Amniotic stem cell (primary cell): ENCODE data around the gene LRRC2.
"Not testable (repeated sequence)": the region's sequence is repeated elsewhere in the genome, so short reads cannot be mapped to it uniquely, and the experiment has no call there.

ENCODE experiments used
- DNase-seq: peaks from one replicate; lab custom pipeline; 2025; lab: John Stamatoyannopoulos, UW

LRRC2 gene

DNA sequence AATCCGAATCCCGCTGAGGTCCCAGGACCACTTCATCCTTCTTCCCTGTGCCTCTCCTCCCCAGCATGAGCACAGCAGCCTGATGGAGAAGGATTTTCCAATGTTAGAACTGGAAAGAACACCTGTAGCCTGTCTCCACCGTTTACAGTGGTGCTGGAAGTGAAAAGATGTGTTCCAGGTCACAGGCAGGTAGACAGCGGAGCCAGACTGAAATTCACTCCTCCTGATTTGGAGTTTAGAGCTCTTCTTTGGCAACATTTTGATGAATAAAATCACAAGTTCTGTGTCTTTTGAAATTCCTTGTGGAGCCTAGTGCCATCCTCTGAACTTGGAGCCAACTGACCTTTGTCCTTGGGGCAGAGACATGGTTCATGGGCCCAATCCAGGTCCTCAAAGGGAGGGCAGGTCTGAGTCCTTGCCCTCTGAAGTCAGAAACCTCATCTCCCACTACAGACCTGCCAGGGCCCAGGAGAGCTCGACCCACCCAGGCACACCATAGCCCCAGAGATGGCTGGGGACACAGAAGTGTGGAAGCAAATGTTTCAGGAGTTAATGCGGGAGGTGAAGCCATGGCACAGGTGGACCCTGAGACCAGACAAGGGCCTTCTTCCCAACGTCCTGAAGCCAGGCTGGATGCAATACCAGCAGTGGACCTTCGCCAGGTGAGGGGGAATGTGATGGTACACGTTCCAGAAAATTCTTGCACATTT is 68.4 kb downstream of the LRRC2 start, which contains the start of gene RTP3:
TSS of gene RTP3 (plus strand) at position 421 of the 710 bp plus-strand sequence. CDS start at position 508, 87 bp downstream.
- DNase-seq, result no peak

DNA sequence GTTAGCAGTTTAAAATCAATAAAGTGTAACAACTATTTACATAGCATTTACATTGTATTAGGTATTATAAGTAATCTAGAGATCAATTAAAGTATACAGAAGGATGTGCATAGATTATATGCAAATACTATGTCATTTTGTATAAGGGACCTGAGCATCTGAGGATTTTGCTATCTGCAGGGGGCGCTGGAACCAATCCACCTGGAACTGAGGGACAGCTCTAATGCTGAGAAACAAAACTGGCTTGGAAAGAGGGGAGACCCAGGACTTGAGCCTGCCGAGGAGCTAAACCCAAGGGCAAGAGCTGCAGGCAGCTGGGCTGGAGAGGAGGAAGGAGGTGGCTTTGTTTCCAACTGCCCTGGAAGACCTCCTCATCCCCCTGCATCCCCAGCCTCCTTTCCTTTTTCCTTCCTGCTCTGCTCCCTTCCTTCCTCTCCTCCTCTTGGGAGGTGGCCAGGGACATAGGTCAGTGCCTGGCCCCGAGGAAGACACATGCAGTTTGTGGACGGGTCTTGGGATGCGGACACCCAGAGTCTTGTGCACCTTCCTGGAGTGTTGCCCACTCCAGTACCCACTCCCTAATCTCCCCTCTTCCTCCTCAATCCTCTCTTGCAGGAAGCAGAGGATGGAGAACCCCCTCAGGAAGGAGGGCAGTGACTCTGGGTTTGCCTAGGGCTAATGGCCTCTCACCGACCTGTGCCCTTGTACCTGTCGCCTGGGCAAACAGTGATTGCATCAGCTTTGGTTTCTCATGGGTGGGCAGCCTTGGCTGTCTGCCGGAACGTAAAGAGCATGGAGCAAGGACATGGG is 69.2 kb downstream of the LRRC2 start:
- no peak for DNase-seq

DNA sequence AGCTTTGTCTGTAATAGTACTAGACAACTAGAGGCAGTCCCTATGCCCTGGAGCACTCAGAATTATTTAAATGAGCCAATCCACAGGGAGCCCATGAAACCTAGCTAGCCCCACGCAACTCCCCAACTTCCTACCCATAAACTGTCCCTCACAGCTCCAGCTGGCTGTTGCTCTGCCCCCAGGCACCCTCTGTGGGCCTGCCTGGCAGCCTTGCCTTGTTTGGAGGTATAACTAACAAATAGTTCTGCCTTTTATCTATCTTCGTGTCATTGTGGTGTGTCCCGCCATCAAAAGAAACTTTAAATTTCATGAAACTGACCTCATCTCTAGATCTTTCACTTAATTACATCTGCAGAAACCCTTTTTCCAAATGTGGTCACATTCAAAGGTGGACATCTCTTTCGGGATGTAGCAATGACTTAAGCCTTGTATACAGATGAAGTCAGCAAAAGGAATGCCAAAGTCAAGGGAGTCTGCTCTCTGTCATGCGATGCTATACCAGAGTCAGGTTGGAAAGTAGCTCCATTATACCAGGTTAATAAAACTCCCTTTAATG is 70.1 kb downstream of the LRRC2 start:
- peak; percentile 56 for DNase-seq

DNA sequence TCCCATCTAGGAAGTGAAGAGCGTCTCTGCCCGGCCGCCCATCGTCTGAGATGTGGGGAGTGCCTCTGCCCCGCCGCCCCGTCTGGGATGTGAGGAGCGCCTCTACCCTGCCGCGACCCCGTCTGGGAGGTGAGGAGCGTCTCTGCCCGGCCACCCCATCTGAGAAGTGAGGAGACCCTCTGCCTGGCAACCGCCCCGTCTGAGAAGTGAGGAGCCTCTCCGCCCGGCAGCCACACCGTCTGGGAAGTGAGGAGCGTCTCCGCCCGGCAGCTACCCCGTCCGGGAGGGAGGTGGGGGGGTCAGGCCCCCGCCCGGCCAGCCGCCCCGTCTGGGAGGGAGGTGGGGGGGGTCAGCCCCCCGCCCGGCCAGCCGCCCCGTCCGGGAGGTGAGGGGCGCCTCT is 71.6 kb downstream of the LRRC2 start:
- not testable (repeated sequence) for DNase-seq

DNA sequence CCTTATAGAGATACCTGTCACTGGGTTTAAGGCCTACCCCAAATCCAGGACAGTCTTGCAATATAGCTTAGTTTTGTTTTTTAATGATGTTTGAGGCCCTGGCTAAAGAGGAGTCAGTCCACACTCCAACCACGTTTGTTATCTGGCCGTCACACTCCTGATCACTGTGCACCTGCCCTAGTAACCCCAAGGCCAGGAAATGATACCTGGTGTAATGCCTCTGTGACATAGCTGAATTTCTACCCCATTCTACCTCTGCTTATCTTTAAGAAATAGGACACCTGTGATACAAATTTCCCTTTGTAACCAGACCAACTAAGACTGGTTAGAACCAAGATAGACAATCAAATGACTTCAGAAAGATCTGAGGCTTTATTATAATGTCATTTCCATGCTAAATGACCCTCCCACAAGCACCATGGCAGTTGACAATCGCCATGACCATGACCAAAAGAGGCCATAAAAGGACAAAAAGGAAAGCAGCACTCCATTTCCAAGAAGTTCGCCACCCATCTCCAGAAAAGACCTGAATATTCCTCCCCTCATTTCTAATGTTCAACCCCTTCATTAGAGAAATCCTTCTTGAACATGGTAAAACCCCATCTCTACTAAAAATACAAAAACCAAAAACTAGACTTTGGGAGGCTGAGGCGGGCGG is 73.1 kb downstream of the LRRC2 start:
- DNase-seq, result no peak

DNA sequence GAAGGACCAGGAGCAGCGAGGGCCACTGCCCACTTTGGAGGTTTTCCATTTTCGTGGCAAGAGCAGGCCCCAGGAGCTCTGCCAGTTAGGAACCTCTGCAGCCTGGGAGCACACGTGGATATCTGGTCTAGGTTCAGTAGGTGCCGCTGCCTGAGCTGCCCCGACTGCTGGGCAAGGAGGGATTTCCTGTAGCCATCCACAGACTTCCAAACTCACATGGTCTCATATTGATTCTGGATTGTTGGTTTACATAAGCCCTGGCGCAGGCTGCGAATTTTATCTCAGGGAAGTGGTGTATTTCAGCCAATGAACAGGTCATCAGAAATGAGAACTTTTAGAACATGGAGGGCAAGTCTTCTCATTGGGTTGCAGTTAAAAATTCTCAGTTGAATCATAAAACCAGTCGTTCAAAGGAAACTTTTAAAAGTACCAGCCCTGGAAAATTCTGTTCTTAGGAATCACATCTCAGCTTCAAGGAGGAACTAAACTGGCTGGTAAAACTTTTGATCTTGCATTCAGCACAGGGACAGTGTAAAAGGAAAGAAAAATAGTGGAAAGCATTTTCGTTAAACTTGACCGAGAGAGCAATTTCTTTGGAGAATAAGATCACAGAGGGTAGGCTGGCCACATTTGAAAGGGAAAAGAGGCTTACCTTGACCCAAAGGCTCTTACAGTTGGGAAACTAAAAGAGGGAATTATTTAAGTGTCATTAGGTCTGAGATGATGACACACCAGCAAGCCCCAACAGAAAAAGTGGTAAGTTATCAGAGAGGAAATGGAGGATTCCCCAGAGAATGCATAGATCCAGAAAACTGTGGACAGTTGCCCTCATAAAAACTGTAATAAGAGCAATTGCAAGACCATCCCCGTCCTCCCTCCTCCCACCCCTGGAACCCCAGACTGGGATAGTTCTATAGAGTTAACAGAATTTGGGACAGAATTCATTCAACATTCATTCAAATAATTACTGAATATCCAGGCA is 74.7 kb downstream of the LRRC2 start:
- no peak for DNase-seq

DNA sequence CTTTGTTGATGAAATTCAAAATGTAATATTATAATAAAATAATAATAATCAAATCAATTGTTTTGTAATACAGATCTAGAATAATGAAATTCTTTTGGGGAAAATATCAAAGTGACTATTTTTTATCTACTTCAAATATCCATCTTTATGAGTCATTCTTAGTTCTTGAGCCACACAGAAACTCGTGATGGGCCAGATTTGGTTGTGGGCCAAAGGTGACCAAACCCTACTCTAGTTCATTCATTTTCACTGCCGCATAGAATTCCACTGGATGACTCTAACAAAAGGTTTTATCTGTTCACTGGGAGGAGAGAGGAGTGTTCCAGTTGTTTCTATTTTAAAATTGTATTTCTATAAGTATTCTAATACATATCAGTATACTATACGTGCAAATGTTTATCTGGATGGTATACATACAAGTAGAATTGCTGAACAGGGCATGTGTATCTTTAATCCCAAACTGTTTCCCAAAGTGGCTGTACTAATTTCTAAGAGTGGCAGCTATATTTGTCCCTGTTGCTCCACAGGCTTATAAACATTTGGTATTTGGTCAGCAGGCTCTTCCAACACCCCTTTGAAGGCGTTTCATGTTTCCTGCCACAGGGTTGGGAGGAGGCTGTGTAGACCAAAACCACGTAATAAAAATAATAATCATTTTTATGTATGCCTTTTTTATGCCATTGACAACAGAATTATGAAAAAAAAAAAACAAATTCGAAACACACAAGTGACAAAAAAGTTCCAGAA is 75.6 kb downstream of the LRRC2 start:
- DNase-seq, result no peak

DNA sequence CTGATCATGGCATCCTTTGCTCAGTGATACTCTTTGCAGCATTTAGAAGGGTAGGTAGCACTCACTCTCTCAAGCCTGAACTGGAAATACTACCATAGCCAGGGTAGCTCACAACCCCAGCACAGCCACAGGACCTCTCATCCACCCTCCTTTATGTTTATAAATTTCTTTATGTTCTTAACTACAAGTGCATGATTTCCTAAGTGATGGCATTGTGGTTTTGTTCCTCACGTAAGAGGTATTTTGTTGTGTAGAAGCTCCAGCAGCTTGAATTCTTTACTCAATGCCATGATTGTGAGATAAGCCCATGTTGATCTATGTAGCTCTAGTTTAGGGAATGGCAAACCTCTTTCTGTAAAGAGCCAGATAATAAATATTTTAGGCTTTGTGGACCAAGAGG is 76.2 kb downstream of the LRRC2 start:
- peak; percentile 33 for DNase-seq

DNA sequence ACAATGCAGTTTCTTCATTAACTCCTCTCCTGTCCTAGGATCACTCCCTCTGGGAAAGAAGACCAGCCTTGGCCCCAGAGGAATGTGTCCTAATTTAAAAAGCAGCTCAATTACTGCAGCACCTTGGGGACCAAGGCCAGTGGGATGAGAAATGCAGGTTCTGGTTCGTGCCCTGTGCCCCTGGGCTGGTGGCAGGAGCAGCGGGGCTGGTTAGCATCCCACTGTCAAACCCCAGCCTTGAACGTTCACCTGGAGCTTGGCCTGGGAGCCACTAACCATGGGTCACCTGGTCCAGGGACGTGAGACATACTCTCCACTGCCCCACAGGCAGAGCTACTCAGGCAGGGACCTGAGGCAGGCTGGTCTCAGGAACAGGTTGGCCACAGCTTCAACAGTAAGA is 76.7 kb downstream of the LRRC2 start:
- no peak for DNase-seq

DNA sequence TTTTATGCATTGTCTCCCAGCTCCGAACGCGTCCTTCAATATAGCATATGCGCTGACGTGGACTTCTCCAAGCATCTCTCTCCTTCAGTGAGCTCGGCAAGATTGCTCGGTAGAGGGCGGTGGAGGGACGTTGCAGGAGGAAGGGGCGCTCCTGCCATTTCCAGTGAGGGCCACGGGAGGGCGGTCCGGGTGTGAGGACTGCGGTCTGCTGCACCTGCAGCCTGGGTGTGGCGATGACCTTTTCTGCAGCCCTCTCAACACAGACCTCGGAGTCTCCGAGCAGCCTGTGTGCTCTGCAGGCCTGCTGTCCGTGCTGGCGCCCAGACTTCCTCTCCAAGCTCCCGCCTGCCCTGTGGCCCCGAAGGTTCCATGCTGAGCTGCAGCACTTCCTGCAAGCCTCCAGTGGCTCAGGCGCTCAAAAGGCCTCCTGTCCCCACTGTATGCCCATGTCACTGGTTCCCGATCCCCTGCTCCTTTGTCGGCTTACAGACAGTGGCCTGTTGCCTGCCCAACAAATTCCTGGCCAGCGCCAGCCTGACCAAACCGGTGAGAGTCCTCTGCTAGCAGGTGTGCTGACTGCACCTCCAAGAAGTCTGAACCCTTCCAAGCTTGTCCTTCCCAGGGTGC is 77.3 kb downstream of the LRRC2 start:
- peak; percentile 79 for DNase-seq

DNA sequence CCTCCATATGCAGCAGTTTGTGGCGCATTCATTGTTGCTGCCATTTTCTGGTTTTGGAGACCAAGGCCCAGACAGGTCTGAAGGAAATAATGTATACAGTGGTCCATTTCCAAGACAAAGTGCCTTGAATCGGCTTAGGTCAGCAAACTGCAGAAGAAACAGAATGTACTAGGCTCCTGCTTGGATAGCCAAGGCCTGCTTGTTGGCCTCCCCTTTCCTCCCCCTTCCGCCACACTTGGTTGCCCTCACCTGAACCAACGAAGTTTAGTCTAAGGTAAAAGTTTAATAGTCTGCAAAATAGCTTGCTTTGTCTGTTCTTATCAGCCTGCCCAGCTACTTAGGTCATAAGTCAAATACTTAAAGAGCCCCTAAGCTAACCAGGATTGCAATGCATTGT is 80.3 kb downstream of the LRRC2 start:
- no peak for DNase-seq

DNA sequence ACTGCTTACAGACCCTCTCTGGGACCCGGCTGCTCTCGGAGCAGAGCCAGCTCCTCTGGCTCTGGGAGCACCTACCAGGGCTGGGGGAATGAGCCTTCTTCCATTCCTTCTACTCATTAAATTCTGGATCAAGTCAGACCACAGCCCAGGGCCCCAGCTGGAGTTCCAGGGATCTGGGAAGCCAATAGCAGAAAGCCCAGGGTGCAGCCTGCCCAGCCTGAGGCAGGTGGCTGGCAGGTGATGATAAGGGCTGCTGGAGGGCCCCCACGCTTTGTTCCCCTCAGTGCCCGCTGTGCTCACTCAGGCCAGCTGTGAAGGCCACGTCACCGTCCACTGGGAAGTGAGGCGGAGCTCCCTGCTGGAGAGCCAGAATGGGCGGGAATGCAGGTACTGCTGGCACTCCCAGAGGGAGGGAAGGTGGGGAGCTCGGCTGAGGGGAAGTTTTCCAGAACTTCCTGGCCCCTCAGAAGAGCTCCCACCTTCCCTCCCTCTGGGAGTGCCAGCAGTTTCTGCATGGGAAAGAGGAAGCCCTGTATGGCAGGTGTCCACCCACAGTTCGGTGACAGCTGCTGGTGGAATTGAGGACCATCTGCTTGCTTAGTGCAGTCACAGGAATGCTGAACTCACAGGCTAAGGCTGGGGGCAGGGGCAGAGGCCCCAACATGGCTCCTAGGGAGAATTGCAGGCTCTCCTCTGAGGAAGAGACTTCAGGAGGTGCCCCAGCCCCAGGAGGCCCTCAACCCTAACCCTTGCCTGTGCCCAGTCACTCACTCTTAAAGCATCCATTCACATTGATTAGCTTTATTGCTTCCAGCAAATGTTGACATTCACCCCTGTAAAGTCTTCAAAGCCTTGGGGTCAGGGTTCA is 81.0 kb downstream of the LRRC2 start:
- no peak for DNase-seq

DNA sequence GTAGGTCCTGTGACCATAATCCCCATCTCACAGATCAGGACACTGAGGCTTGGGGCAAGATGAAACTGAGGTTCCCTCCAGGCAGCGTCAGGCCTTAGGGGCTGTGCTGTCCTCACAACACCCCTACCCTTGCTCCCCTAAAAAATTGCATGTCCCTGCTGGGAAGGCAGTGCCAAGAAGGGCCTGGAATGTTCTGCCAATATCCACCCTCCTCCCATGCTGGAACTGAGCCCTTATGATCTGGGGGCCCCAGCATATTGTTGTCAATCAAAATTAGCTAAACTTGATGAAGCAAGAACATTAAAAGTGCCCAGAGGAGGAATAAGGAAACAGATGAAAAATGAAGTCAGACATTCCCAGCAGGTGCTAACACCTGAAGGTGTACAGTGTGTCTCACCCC is 81.7 kb downstream of the LRRC2 start:
- DNase-seq, result no peak

DNA sequence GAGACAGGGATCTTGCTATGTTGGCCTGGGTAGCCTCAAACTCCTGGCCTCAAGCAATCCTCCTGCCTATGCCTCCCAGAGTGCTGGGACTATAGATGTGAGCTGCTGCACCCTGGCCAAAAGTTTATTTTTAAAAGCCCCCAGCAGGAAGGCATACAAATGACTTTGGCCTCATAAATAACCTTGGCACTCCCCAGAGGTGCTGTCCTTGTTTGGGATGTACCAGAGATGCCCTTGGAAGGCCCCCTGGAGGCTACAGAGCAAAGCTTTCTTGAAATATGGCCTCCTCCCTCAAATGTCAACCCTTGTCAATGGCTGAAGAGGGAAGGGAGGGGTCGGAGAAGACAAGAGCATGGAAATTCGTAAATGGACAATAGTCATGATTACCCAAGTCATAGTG is 82.3 kb downstream of the LRRC2 start:
- no peak for DNase-seq

DNA sequence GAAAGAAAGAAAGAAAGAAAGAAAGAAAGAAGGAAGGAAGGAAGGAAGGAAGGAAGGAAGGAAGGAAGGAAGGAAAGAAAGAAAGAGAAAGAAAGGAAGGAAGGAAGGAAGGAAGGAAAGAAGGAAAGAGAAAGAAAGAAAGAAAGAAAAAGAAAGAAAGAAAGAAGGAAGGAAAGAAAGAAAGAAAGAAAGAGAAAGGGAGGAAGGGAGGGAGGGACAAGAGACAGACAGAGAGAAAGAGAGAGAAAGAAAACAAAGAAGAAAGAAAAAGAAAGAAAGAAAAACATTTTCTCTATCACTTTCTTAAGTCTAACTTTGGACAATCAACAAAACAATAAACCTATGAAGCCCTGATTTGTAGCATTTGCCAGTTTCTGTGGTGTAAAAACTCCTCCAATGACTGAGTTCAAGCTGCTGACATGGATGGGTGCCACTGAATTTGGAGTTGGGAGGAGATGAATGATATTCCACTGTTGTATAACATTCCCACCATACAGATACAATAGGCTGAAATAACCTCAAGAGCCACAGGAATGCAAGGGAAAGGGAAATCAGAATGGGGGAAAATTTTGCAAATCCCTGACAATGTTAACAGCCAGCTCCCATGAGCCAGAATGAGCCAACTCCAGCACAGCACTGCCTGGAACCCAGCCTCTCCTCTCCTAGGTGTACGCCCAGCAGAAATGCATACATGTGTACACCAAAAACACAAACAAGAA is 83.3 kb downstream of the LRRC2 start:
- DNase-seq, result no peak

DNA sequence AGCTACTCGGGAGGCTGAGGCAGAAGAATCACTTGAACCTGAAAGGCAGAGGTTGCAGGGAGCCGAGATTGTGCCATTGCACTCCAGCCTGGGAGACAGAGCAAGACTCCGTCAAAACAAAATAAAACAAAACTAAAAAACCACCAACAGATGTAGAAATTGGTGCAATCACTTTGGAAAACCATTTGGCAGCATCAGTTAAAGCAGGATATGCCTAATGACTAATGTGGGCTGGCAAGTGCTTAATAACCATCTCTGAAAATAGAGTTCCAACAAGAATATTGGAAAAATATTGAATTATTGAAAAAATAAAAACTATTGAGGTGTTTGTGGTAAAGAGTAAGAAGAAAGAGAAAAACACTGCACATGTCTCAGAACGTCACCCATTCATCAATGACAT is 84.5 kb downstream of the LRRC2 start:
- no peak for DNase-seq

DNA sequence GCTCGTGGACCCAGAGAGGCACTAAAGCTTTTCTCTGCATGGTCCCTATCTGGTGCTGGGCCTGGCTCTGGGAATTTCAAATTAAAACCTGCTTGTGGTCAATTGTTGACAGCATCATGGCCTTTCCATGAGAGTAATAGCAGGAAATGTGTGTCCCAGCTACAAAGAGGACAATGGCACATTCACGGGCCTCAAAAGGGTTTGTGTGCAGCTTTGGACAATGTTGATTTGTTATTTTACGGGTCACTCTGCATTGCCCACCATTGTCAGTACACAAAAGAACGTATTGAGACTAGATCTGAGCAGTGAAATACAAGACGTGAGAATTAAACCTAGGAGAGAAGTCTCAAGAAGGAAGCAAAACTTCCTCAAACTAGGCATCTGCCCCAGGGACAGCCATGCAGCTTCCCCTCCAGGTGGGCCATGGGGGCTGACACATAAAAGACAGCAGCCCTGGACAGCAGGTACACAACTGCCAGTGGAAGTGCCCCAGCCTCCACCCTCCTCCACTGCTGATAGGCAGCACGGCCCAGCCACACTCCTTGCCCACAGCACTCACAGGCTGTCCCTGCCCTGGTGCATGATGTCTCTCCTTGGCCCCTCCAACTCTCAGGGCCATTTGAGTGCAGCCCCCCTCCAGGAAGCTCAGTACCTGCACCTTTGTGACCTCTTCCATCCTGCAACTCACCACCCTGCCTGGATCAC is 85.5 kb downstream of the LRRC2 start:
- DNase-seq, result no peak

DNA sequence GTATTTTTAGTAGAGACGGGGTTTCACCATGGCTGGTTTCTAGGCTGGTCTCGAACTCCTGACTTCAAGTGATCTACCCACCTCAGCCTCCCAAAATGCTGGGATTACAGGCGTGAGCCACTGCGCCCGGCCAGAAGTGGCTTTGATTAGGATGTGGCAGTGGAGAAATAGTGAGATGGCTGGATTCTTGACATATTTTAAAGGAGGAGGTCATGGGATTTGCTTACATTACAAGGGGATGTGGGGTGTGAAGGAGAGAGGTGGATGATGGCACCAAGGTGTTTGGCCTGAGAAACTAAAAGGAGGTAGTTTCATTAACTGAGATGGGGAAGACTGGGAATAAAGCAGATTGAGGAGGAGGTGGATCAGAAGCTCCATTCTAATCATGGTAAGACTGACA is 86.4 kb downstream of the LRRC2 start:
- DNase-seq, result no peak
